OCI-LY3 (cell line): ENCODE results near the gene RGS8.

Experiments used
- EZH2phosphoT487 ChIP-seq: fragments of 200-600 bp; shearing (Covaris generic); IDR thresholded peaks from 2 replicates; pipeline ENCODE4 v1.6.1; 2018; ENCODE audit warnings: antibody characterized with exemption, mixed run types, low read depth
- TF ChIP-seq, protein P1 (sequence below): fragments of 200-600, 300-600 bp; sonication (generic); IDR thresholded peaks from 2 replicates; pipeline ENCODE4 v1.5.1; 2014; ENCODE audit warnings: antibody characterized with exemption, low read length, low read depth

DNA sequence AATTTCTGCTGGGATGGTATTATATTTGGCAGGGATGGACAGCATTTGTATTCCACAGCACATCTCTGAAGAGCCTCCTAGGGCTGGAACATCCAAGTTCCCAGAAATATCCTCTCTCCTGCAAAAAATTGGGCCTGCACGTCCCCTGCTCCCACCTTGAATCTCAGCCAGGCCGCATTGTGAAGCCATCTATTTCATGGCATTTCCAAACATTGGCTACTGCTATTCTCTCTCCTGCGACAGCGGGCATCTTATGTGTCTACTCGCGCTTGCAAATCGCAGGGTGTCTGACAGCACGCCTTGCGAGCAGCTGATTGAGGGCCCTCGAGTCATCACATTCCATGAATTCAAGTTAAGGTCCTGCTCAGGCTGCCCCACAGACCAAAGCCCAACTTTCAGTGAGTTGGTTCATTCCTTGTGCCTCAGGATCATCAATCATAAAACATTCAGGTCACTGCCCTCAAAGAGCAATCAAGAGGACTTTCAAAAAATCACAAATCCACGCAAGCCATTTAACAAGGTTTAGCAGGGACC lies 15.8 kb downstream of the RGS8 start:
- TF ChIP-seq, protein P1, sequence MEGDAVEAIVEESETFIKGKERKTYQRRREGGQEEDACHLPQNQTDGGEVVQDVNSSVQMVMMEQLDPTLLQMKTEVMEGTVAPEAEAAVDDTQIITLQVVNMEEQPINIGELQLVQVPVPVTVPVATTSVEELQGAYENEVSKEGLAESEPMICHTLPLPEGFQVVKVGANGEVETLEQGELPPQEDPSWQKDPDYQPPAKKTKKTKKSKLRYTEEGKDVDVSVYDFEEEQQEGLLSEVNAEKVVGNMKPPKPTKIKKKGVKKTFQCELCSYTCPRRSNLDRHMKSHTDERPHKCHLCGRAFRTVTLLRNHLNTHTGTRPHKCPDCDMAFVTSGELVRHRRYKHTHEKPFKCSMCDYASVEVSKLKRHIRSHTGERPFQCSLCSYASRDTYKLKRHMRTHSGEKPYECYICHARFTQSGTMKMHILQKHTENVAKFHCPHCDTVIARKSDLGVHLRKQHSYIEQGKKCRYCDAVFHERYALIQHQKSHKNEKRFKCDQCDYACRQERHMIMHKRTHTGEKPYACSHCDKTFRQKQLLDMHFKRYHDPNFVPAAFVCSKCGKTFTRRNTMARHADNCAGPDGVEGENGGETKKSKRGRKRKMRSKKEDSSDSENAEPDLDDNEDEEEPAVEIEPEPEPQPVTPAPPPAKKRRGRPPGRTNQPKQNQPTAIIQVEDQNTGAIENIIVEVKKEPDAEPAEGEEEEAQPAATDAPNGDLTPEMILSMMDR, result no peak
- TF ChIP-seq EZH2phosphoT487, result no peak
